HepG2 (cell line): ENCODE results near the gene CSNK2A1. TPM values are rescaled to one million over a fixed set of nuclear protein-coding genes. Genes with fewer than 3 reads are reported as not detected.

ENCODE experiments used
- ATAD3A ChIP-seq: sonication (generic); formaldehyde crosslinking; IDR thresholded peaks from 2 replicates; pipeline ENCODE4 v1.4.0; 2020; ENCODE audit warnings: missing genetic modification reagents
- BCL3 ChIP-seq: sonication (generic); formaldehyde crosslinking; IDR thresholded peaks from 2 replicates; pipeline ENCODE4 v1.5.1; 2020; ENCODE audit warnings: mild to moderate bottlenecking, missing genetic modification reagents, moderate library complexity
- EHMT2 ChIP-seq: fragments of 200-600 bp; sonication (generic); IDR thresholded peaks from 2 replicates; pipeline ENCODE4 v1.7.0; 2017; ENCODE audit warnings: antibody characterized with exemption, low read depth, low read length, borderline replicate concordance
- HINFP ChIP-seq: sonication (generic); formaldehyde crosslinking; IDR thresholded peaks from 2 replicates; pipeline ENCODE4 v1.4.0; 2020; ENCODE audit warnings: low read depth, mild to moderate bottlenecking, missing genetic modification reagents
- IRF1 ChIP-seq: sonication (generic); formaldehyde crosslinking; IDR thresholded peaks from 2 replicates; pipeline ENCODE4 v1.4.0; 2020; ENCODE audit warnings: low read depth, mild to moderate bottlenecking, missing genetic modification reagents
- JUNB ChIP-seq: sonication (generic); formaldehyde crosslinking; IDR thresholded peaks from 2 replicates; pipeline ENCODE4 v1.8.0; 2022; ENCODE audit warnings: missing genetic modification reagents, mild to moderate bottlenecking, borderline replicate concordance
- KAT2B ChIP-seq: fragments of 150-350 bp; IDR thresholded peaks from 2 replicates; pipeline ENCODE4 v1.6.1; 2014; ENCODE audit warnings: low read depth, low read length, borderline replicate concordance
- KDM4B ChIP-seq: sonication (generic); formaldehyde crosslinking; IDR thresholded peaks from 2 replicates; pipeline ENCODE4 v1.4.0; 2020; ENCODE audit warnings: missing genetic modification reagents
- KLF6 ChIP-seq: IDR thresholded peaks from 2 replicates; pipeline ENCODE4 v1.8.0; 2016; ENCODE audit warnings: missing biosample characterization, missing genetic modification reagents
- MBNL3 ChIP-seq: fragments of 250-450 bp; sonication (Bioruptor Pico); conservative IDR thresholded peaks from 2 replicates; pipeline ENCODE4 v1.8.0; 2022; ENCODE audit warnings: mild to moderate bottlenecking, inconsistent platforms
- NCOA5 ChIP-seq: sonication (generic); formaldehyde crosslinking; IDR thresholded peaks from 2 replicates; pipeline ENCODE4 v1.4.0; 2020; ENCODE audit warnings: missing genetic modification reagents
- ZMAT5 ChIP-seq: sonication (generic); formaldehyde crosslinking; IDR thresholded peaks from 2 replicates; pipeline ENCODE4 v1.5.0; 2020; ENCODE audit warnings: mild to moderate bottlenecking, low read depth, missing genetic modification reagents, borderline replicate concordance
- ZNF12 ChIP-seq: sonication (generic); formaldehyde crosslinking; IDR thresholded peaks from 2 replicates; pipeline ENCODE4 v1.5.0; 2020; ENCODE audit warnings: missing genetic modification reagents
- ZNF224 ChIP-seq: sonication (generic); formaldehyde crosslinking; IDR thresholded peaks from 2 replicates; pipeline ENCODE4 v1.5.0; 2020; ENCODE audit warnings: mild to moderate bottlenecking, missing genetic modification reagents
- ZNF225 ChIP-seq: sonication (generic); formaldehyde crosslinking; IDR thresholded peaks from 2 replicates; pipeline ENCODE4 v1.4.0; 2020; ENCODE audit warnings: mild to moderate bottlenecking, missing genetic modification reagents
- ZNF33A ChIP-seq: sonication (generic); formaldehyde crosslinking; IDR thresholded peaks from 2 replicates; pipeline ENCODE4 v1.5.1; 2020; ENCODE audit warnings: missing genetic modification reagents, mild to moderate bottlenecking, moderate library complexity, borderline replicate concordance
- ZNF362 ChIP-seq: sonication (generic); formaldehyde crosslinking; IDR thresholded peaks from 2 replicates; pipeline ENCODE4 v1.4.0; 2020; ENCODE audit warnings: missing genetic modification reagents, mild to moderate bottlenecking, borderline replicate concordance
- ZNF441 ChIP-seq: sonication (generic); formaldehyde crosslinking; IDR thresholded peaks from 2 replicates; pipeline ENCODE4 v1.7.0; 2021; ENCODE audit warnings: missing genetic modification reagents, borderline replicate concordance
- ZNF562 ChIP-seq: sonication (generic); formaldehyde crosslinking; IDR thresholded peaks from 2 replicates; pipeline ENCODE4 v1.8.0; 2022; ENCODE audit warnings: missing genetic modification reagents, borderline replicate concordance
- ZNF816 ChIP-seq: sonication (generic); formaldehyde crosslinking; IDR thresholded peaks from 2 replicates; pipeline ENCODE4 v1.8.0; 2022; ENCODE audit warnings: missing genetic modification reagents, mild to moderate bottlenecking, borderline replicate concordance
- ZNF883 ChIP-seq: sonication (generic); formaldehyde crosslinking; IDR thresholded peaks from 2 replicates; pipeline ENCODE4 v1.5.1; 2020; ENCODE audit warnings: mild to moderate bottlenecking, missing genetic modification reagents; ENCODE audit errors: not compliant biosample characterization
- polyA plus RNA-seq, 8 experiments: library from polyadenylated mRNA; depleted of rRNA in 3 of 8; stranded (reverse) in 7 of 8; unstranded in 1 of 8; fragments of >200 nt; fragmentation: Illumina TruSeq in 4 of 8; extraction: Trizol in 4 of 8; gene quantifications; 2 replicates each; pipeline versions ENCODE4 v1.2.1 to v1.2.3, GENCODE V29; 2011 to 2016; ENCODE audit warnings: low read depth in 4 of 8, missing spikeins in 1 of 8, mixed read lengths in 1 of 8; ENCODE audit not compliant: insufficient read depth in 1 of 8
- total RNA-seq, 5 experiments: library from RNA; depleted of rRNA; stranded (reverse); fragments of >200 nt; fragmentation: Illumina TruSeq; extraction: Trizol; gene quantifications; 2 replicates each; pipeline ENCODE4 v1.2.3, GENCODE V29; 2016; ENCODE audit warnings: low read depth in 1 of 5

CSNK2A1 gene
- total and polyA plus RNA-seq, 2 of the 13 experiments (the other 11 are each of a cell fraction or from before 2014, with no cell fraction given), result 153 to 231 TPM

- TF ChIP-seq ZNF225 (CRISPR knock-in tag) (no peak), KLF6 (CRISPR knock-in tag) (no peak), ZMAT5 (no peak), JUNB (CRISPR knock-in tag) (no peak), ATAD3A (CRISPR knock-in tag) (no peak), BCL3 (CRISPR knock-in tag) (no peak), HINFP (CRISPR knock-in tag) (no peak), KAT2B (no peak), IRF1 (CRISPR knock-in tag) (no peak), ZNF562 (CRISPR knock-in tag) (no peak), MBNL3 (CRISPR knock-in tag) (no peak), KDM4B (no peak), ZNF12 (CRISPR knock-in tag) (peak; percentile 63; the same call in 1 of the 2 replicates), ZNF33A (CRISPR knock-in tag) (no peak), EHMT2 (peak; percentile 72; the same call in 1 of the 2 replicates), ZNF362 (CRISPR knock-in tag) (no peak), NCOA5 (CRISPR knock-in tag) (no peak), ZNF224 (CRISPR knock-in tag) (no peak), ZNF441 (CRISPR knock-in tag) (peak; percentile 89), ZNF816 (peak; percentile 73; the same call in 1 of the 2 replicates), ZNF883 (CRISPR knock-in tag) (no peak)
These were observed 81.2 kb downstream of the CSNK2A1 start, which contains the start of gene TBC1D20 (continued) for GRCh38 chr20:462199-462991.
